GM06990 (cell line): ENCODE results near the gene SLC25A19.
A peak's percentile ranks its signal among the peaks of the same experiment; 100 is the strongest.

ENCODE experiments used
- DNase-seq: peaks from one replicate; pipeline ENCODE4 v3.0.0-alpha.2; 2011; ENCODE audit not compliant: insufficient read length; ENCODE audit errors: extremely low read depth
- H3K27me3 ChIP-seq: replicated peaks from 2 replicates; pipeline ENCODE4 v1.6.0; 2011; ENCODE audit warnings: low read length; ENCODE audit not compliant: control insufficient read depth, insufficient read depth
- H3K36me3 ChIP-seq: 2 replicates; pipeline ENCODE4 v1.5.1; 2011; ENCODE audit warnings: low read length; ENCODE audit not compliant: control insufficient read depth, insufficient read depth
- H3K4me3 ChIP-seq: replicated peaks from 2 replicates; pipeline ENCODE4 v1.5.1; 2011; ENCODE audit warnings: low read depth, mild to moderate bottlenecking, control low read depth, low read length
- TF ChIP-seq, protein P1 (sequence below): IDR thresholded peaks from 2 replicates; pipeline ENCODE4 v1.5.1; 2011; ENCODE audit warnings: low read length, control low read depth, mild to moderate bottlenecking, inconsistent platforms; ENCODE audit not compliant: insufficient read depth, poor library complexity, severe bottlenecking

SLC25A19 gene

DNA sequence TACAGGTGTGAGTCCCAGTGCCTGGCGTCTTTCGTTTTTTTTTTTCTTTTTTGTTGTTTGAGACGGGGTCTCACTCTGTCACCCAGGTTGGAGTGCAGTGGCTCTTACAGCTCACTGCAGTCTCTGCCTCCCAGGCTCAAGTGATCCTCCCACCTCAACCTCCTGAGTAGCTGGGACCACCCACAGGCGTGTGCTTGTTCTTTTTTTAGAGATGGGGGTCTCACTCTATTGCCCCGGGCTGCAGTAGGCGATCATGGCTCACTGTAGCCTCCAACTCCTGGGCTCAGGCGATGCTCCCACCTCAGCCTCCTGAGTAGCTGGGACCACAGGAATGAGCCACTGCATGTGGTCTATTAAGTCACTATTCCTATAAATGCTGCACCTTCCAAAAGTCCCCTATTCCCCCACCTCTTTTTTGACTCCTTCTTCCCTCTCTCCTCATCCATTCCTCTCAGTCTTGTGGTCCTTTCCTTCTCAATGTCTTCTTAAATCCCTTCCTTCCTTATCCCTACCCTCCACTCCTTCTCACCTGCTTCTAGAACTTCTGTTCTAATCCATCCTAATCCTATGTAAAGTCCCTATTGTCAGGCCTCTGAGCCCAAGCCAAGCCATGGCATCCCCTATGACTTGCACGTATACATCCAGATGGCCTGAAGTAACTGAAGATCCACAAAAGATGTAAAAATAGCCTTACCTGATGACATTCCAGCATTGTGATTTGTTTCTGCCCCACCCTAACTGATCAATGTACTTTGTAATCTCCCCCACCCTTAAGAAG, 37.0 kb downstream of the SLC25A19 start:
- H3K36me3 ChIP-seq = no peaks in the 10 kb centered on the region; the same call in 1 of the 2 replicates
- TF ChIP-seq, protein P1, sequence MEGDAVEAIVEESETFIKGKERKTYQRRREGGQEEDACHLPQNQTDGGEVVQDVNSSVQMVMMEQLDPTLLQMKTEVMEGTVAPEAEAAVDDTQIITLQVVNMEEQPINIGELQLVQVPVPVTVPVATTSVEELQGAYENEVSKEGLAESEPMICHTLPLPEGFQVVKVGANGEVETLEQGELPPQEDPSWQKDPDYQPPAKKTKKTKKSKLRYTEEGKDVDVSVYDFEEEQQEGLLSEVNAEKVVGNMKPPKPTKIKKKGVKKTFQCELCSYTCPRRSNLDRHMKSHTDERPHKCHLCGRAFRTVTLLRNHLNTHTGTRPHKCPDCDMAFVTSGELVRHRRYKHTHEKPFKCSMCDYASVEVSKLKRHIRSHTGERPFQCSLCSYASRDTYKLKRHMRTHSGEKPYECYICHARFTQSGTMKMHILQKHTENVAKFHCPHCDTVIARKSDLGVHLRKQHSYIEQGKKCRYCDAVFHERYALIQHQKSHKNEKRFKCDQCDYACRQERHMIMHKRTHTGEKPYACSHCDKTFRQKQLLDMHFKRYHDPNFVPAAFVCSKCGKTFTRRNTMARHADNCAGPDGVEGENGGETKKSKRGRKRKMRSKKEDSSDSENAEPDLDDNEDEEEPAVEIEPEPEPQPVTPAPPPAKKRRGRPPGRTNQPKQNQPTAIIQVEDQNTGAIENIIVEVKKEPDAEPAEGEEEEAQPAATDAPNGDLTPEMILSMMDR = no peak
- no peaks in the 10 kb centered on the region for H3K27me3 ChIP-seq
- H3K4me3 ChIP-seq = no peak overlapping the region
- no peak for DNase-seq

DNA sequence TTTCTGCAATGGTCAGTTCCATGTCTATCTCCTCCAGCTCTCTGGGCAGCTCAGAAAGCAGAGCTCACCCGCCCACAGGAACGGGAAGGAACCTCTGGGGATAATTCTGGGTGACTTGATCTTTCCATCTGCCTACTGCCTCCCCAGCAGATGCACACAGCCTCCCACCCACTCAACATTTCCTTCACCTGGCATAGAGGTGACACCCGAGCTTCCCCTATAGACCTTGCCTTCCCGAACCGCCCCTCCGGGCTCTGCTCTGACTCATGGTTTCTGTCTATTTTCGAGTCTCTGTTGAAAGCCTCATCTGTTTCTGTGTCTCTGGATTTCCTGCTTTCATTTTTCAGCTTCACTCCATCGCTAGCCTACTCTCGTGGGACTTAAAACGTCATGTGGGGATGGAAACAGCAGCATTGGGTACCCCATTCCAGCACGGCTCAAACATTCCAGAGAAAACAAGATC, 39.2 kb downstream of the SLC25A19 start:
- peaks cover 8% of the 10 kb centered on the region for H3K36me3 ChIP-seq
- DNase-seq = peak; percentile 78
- H3K27me3 ChIP-seq = no peaks in the 10 kb centered on the region
- TF ChIP-seq, protein P1 = no peak
- peak overlapping the region; percentile 48 for H3K4me3 ChIP-seq

DNA sequence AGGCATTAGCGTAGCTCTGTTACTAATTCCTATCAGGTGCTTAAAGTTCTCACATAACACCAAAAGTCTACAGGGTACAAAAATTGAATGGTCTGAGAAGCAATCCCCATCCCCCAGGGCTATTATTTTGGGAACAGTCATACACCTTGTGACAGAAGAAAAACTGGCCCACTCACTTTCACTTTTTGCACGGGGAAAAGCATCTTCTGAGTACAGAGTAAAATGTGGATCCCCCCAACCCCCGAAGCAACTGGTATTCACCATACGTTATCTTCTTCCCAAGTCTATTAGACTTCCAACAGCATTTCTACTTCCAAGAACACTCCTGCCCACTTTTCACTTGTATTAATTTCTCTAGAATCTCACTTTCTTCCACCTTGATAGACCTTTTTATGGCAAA, 39.7 kb downstream of the SLC25A19 start:
- peaks cover 8% of the 10 kb centered on the region for H3K36me3 ChIP-seq
- DNase-seq = no peak
- TF ChIP-seq, protein P1 = no peak
- H3K4me3 ChIP-seq = peak overlapping the region; percentile 43
- no peaks in the 10 kb centered on the region for H3K27me3 ChIP-seq

DNA sequence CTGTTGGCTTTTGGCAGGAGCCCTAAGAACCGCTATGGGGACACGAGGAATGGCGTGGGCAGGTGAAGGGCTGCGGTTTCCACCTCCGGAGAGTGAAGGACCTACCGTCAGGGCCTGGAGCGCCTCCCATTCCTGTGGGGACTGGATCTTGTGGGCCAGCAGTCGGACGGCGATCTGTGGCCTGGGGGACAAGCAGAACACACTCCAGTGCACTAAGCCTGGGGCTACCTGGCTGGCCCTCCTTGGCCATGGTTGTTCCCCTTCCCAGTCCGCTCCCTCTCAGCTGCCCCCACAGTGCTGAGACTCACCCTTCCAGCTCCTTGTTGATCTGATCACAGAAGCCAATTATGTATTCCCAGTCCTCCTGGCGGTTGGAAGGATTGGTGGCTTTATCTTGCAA, 42.8 kb downstream of the SLC25A19 start:
- Histone ChIP-seq H3K27me3 (no peaks in the 10 kb centered on the region), H3K36me3 (peaks cover 20% of the 10 kb centered on the region), H3K4me3 (no peak overlapping the region)
- DNase-seq = no peak
- TF ChIP-seq, protein P1 = no peak

DNA sequence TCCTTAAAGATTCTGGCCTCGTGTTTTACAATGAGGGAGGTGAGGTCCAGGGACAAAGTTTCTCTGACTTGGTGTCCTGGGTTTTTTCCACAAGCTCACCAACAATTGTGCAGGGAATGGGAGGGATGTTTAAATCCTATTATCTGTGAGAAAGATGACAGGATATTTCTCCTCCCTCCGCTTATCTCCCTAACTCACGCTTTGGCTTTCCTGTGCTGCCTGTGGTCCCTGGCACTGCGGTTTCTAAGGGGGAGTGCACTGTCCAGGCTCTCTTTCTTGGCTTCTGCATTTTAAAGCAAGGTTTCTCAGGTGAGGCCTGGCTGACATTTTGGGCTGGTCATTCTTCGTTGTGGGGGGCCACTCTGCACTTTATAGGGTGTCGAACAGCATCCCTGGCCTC, 44.2 kb downstream of the SLC25A19 start:
- H3K36me3 ChIP-seq = peaks cover 32% of the 10 kb centered on the region
- H3K4me3 ChIP-seq = no peak overlapping the region
- no peak for DNase-seq
- TF ChIP-seq, protein P1 = no peak
- H3K27me3 ChIP-seq = no peaks in the 10 kb centered on the region
